ENCODE results near the gene SNAP91.

DNA sequence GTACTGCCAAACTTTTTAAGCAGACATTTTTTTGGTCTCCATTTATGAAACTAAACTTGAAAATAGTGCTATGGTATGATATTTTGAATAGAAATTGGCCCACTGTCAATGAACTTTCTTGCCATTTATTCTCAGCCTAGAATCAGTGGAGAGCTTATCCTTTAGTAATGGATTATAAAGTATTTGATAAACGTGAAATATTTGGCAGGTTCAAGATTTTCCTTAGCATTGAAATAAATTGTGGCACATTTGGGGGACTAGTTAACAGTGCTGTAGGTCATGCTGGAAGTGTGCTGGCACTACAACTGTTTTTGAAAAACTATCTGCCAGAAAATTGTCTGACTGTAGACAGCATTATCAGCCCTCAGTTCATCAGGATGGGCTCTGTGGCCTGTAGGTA is 194.4 kb downstream of the SNAP91 start:
- TF ChIP-seq, protein P1, sequence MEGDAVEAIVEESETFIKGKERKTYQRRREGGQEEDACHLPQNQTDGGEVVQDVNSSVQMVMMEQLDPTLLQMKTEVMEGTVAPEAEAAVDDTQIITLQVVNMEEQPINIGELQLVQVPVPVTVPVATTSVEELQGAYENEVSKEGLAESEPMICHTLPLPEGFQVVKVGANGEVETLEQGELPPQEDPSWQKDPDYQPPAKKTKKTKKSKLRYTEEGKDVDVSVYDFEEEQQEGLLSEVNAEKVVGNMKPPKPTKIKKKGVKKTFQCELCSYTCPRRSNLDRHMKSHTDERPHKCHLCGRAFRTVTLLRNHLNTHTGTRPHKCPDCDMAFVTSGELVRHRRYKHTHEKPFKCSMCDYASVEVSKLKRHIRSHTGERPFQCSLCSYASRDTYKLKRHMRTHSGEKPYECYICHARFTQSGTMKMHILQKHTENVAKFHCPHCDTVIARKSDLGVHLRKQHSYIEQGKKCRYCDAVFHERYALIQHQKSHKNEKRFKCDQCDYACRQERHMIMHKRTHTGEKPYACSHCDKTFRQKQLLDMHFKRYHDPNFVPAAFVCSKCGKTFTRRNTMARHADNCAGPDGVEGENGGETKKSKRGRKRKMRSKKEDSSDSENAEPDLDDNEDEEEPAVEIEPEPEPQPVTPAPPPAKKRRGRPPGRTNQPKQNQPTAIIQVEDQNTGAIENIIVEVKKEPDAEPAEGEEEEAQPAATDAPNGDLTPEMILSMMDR (IDR thresholded peaks at IDR 0.05): no peak
- TF ChIP-seq POLR2AphosphoS5 (IDR thresholded peaks at IDR 0.05) (no peak), POLR2A (IDR thresholded peaks at IDR 0.05) (no peak), EP300 (IDR thresholded peaks at IDR 0.05) (no peak)
